ENCODE results near the gene SNX13. TPM values are rescaled to one million over a fixed set of nuclear protein-coding genes. Genes with fewer than 3 reads are reported as not detected.

SNX13 gene
- total RNA-seq, 1 experiment from 2014 or later = 41.8 TPM

DNA sequence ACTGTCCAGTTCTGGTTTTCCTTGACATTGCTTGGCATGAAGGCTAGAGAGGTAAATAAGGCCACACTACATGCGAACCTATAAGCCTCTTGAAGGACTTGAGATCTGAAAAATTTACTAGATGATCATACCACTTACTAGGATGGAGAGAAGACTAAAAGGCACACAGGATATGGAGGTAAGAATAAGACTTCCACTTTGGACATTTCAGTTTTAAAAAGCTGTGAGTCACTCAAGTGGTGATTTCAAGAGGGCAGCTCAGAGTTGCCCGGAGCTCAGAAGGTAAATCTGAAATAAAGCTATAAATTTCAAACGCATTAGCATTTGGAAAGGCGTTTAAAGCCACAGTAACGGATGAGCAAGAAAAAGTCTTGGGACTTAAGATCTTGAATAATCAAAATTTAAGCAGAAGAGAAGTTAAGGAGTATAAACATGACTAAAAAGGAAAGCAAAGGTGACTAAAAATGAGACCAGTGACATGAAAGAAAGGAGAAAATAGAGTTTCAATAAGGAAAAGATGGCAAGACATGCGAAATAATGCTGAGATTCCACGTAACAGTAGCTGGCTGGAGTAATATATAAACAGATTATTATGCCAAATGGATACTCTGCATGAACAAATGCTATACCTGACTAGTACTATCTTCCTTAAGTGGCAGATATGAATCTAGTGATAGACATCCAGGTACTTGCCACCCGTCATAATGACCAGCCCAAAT lies 68.3 kb downstream of the SNX13 start:
- CTCF ChIA-PET = no interaction called here
- peaks cover 3% of the 10 kb centered on the region for H3K36me3 Mint-ChIP-seq (ENCODE audit: insufficient read depth, unreplicated experiment)

DNA sequence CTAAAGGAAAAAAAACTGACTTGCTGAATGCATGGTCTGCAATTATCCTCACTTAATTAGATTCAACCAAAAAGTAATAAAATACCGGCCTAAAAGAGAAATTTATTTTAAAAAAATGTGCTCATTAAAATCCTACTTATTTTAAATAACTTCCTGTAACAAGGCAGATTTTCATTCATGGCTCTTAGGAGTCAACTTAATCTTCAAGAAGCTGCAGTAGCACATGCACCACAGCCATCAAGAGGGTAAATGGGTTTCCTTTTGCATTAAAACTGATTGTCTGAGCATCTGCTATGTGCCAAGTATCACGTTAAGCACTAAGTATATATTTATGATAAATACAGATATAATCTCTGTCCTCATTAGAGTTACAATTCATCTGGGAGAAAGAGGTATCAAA lies 69.9 kb downstream of the SNX13 start:
- Mint-ChIP-seq H3K9me3 (ENCODE audit: unreplicated experiment) (no peaks in the 10 kb centered on the region), H3K4me3 (ENCODE audit: unreplicated experiment) (no peak overlapping the region), H3K4me1 (ENCODE audit: low read depth, unreplicated experiment) (no peaks in the 10 kb centered on the region), H3K27ac (ENCODE audit: unreplicated experiment) (no peak overlapping the region), H3K36me3 (ENCODE audit: insufficient read depth, unreplicated experiment) (peaks cover 16% of the 10 kb centered on the region), H3K27me3 (ENCODE audit: insufficient read depth, unreplicated experiment) (no peaks in the 10 kb centered on the region)
- POLR2A ChIA-PET = no interaction called here
- Histone ChIP-seq H3K4me3 (ENCODE audit: low read depth, low read length) (no peak overlapping the region), H3K27me3 (replicated peaks; ENCODE audit: control insufficient read depth, insufficient read depth, low read length) (no peaks in the 10 kb centered on the region), H3K9me3 (no peaks in the 10 kb centered on the region), H3K4me1 (no peaks in the 10 kb centered on the region), H3K36me3 (ENCODE audit: control insufficient read depth, insufficient read depth, low read length) (no peaks in the 10 kb centered on the region)
- DNase-seq = no peak
- TF ChIP-seq, protein P1, sequence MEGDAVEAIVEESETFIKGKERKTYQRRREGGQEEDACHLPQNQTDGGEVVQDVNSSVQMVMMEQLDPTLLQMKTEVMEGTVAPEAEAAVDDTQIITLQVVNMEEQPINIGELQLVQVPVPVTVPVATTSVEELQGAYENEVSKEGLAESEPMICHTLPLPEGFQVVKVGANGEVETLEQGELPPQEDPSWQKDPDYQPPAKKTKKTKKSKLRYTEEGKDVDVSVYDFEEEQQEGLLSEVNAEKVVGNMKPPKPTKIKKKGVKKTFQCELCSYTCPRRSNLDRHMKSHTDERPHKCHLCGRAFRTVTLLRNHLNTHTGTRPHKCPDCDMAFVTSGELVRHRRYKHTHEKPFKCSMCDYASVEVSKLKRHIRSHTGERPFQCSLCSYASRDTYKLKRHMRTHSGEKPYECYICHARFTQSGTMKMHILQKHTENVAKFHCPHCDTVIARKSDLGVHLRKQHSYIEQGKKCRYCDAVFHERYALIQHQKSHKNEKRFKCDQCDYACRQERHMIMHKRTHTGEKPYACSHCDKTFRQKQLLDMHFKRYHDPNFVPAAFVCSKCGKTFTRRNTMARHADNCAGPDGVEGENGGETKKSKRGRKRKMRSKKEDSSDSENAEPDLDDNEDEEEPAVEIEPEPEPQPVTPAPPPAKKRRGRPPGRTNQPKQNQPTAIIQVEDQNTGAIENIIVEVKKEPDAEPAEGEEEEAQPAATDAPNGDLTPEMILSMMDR (IDR thresholded peaks at IDR 0.05; ENCODE audit: insufficient read depth in 1 of 2, low read depth in 1 of 2, low read length in 1 of 2, severe bottlenecking in 1 of 2, unreplicated experiment in 1 of 2) = no peak
- no TSS peak for BruUV-seq (replicated peaks)
- CTCF ChIA-PET = no interaction called here
- intact Hi-C loops (cut with micrococcal nuclease; ENCODE audit: unreplicated experiment) = no loop called here

More for the DNA sequence above, 68.3 kb downstream of the SNX13 start:
- H3K4me1 ChIP-seq = no peaks in the 10 kb centered on the region
- H3K4me3 ChIP-seq (ENCODE audit: low read depth, low read length) = no peak overlapping the region
- no peak for DNase-seq
- H3K4me1 Mint-ChIP-seq (ENCODE audit: low read depth, unreplicated experiment) = no peaks in the 10 kb centered on the region
- no peak overlapping the region for H3K27ac Mint-ChIP-seq (ENCODE audit: unreplicated experiment)
- no peak overlapping the region for H3K4me3 Mint-ChIP-seq (ENCODE audit: unreplicated experiment)
- POLR2A ChIA-PET = no interaction called here
- BruUV-seq (replicated peaks) = no TSS peak
- no peaks in the 10 kb centered on the region for H3K27me3 ChIP-seq (replicated peaks; ENCODE audit: control insufficient read depth, insufficient read depth, low read length)
- H3K9me3 Mint-ChIP-seq (ENCODE audit: unreplicated experiment) = no peaks in the 10 kb centered on the region
- no peaks in the 10 kb centered on the region for H3K27me3 Mint-ChIP-seq (ENCODE audit: insufficient read depth, unreplicated experiment)
- H3K9me3 ChIP-seq = no peaks in the 10 kb centered on the region
- intact Hi-C loops (cut with micrococcal nuclease; ENCODE audit: unreplicated experiment) = no loop called here
- H3K36me3 ChIP-seq (ENCODE audit: control insufficient read depth, insufficient read depth, low read length) = no peaks in the 10 kb centered on the region
- TF ChIP-seq, protein P1 (IDR thresholded peaks at IDR 0.05; ENCODE audit: insufficient read depth in 1 of 2, low read depth in 1 of 2, low read length in 1 of 2, severe bottlenecking in 1 of 2, unreplicated experiment in 1 of 2) = no peak

GRCh38 chr7:17863809-17864143 lies 76.5 kb downstream of the SNX13 start:
- Histone ChIP-seq H3K27me3 (replicated peaks; ENCODE audit: control insufficient read depth, insufficient read depth, low read length) (no peaks in the 10 kb centered on the region), H3K4me3 (ENCODE audit: low read depth, low read length) (no peak overlapping the region), H3K36me3 (ENCODE audit: control insufficient read depth, insufficient read depth, low read length) (no peaks in the 10 kb centered on the region; the same call in 1 of the 2 replicates), H3K9me3 (no peaks in the 10 kb centered on the region), H3K4me1 (no peaks in the 10 kb centered on the region)
- H3K27me3 Mint-ChIP-seq (ENCODE audit: insufficient read depth, unreplicated experiment) = no peaks in the 10 kb centered on the region
- no peak overlapping the region for H3K4me3 Mint-ChIP-seq (ENCODE audit: unreplicated experiment)
- BruUV-seq (replicated peaks) = no TSS peak
- no peak overlapping the region for H3K27ac Mint-ChIP-seq (ENCODE audit: unreplicated experiment)
- intact Hi-C loops (cut with micrococcal nuclease; ENCODE audit: unreplicated experiment) = loop anchor here (5.0 kb wide), 1 partner anchor 91 kb away; no protein-coding TSS in a partner anchor
- no peak for DNase-seq
- no peaks in the 10 kb centered on the region for H3K4me1 Mint-ChIP-seq (ENCODE audit: low read depth, unreplicated experiment)
- TF ChIP-seq, protein P1 (IDR thresholded peaks at IDR 0.05; ENCODE audit: insufficient read depth in 1 of 2, low read depth in 1 of 2, low read length in 1 of 2, severe bottlenecking in 1 of 2, unreplicated experiment in 1 of 2) = no peak
- no peaks in the 10 kb centered on the region for H3K9me3 Mint-ChIP-seq (ENCODE audit: unreplicated experiment)
- H3K36me3 Mint-ChIP-seq (ENCODE audit: insufficient read depth, unreplicated experiment) = peaks cover 22% of the 10 kb centered on the region
- ChIA-PET CTCF (no interaction called here), POLR2A (no interaction called here)

Measured in Caco-2 (cell line).